NCI-H345 (cell line): ENCODE data around the gene C6orf58.

ENCODE experiments used
- DNase-seq: peaks from one replicate; lab custom pipeline; 2025; lab: John Stamatoyannopoulos, UW

C6orf58 gene

GRCh38 chr6:127576874-127577273 lies at the start of gene C6orf58:
TSS of gene C6orf58 (plus strand) at chr6:127577174. CDS start at chr6:127577186, 12 bp downstream.
- no peak for DNase-seq

- DNase-seq = no peak
Measured at GRCh38 chr6:127533011-127533410, 44.0 kb upstream of the C6orf58 start.

GRCh38 chr6:127533736-127534135 lies 43.2 kb upstream of the C6orf58 start:
- no peak for DNase-seq

GRCh38 chr6:127538750-127539264 lies 38.2 kb upstream of the C6orf58 start:
- no peak for DNase-seq

GRCh38 chr6:127539272-127539671 lies 37.7 kb upstream of the C6orf58 start:
- peak; percentile 15 for DNase-seq

- DNase-seq = no peak
Measured at GRCh38 chr6:127547215-127547614, 29.8 kb upstream of the C6orf58 start.

- DNase-seq = no peak
Measured at GRCh38 chr6:127547904-127548649, 28.9 kb upstream of the C6orf58 start.

GRCh38 chr6:127550403-127550802 lies 26.6 kb upstream of the C6orf58 start:
- no peak for DNase-seq

- peak; percentile 38 for DNase-seq
Measured at GRCh38 chr6:127554435-127555006, 22.5 kb upstream of the C6orf58 start.

- no peak for DNase-seq
Measured at GRCh38 chr6:127561660-127562059, 15.3 kb upstream of the C6orf58 start.

GRCh38 chr6:127564761-127565160 lies 12.2 kb upstream of the C6orf58 start:
- DNase-seq = no peak

- no peak for DNase-seq
Measured at GRCh38 chr6:127566119-127566518, 10.9 kb upstream of the C6orf58 start.

- DNase-seq = no peak
Measured at GRCh38 chr6:127566651-127567050, 10.3 kb upstream of the C6orf58 start.

- no peak for DNase-seq
Measured at GRCh38 chr6:127567476-127567875, 9.5 kb upstream of the C6orf58 start.

GRCh38 chr6:127570739-127571389 lies 6.1 kb upstream of the C6orf58 start:
- no peak for DNase-seq

GRCh38 chr6:127578900-127579299 lies 1.9 kb downstream of the C6orf58 start:
- no peak for DNase-seq

- DNase-seq = no peak
Measured at GRCh38 chr6:127581576-127581975, 4.6 kb downstream of the C6orf58 start.

- DNase-seq = no peak
Measured at GRCh38 chr6:127582777-127583462, 5.9 kb downstream of the C6orf58 start.

GRCh38 chr6:127585123-127585522 lies 8.1 kb downstream of the C6orf58 start:
- no peak for DNase-seq

- DNase-seq = peak; percentile 2
Measured at GRCh38 chr6:127586372-127586771, 9.4 kb downstream of the C6orf58 start.

- no peak for DNase-seq
Measured at GRCh38 chr6:127587875-127588274, 10.9 kb downstream of the C6orf58 start.

- DNase-seq = no peak
Measured at GRCh38 chr6:127589135-127589534, 12.2 kb downstream of the C6orf58 start.
